Regular cardiac myocyte (primary cell): ENCODE data around the gene PCBD2. TPM values are rescaled to one million over a fixed set of nuclear protein-coding genes. Genes with fewer than 3 reads are reported as not detected.

Experiments
- total RNA-seq: library from RNA; depleted of rRNA; stranded (reverse); fragments of >200 nt; gene quantifications from 2 replicates; pipeline ENCODE4 v1.2.3, GENCODE V29; 2014

Gene PCBD2
- total RNA-seq = 2.5 and 5.9 TPM in 2 replicates

DNA sequence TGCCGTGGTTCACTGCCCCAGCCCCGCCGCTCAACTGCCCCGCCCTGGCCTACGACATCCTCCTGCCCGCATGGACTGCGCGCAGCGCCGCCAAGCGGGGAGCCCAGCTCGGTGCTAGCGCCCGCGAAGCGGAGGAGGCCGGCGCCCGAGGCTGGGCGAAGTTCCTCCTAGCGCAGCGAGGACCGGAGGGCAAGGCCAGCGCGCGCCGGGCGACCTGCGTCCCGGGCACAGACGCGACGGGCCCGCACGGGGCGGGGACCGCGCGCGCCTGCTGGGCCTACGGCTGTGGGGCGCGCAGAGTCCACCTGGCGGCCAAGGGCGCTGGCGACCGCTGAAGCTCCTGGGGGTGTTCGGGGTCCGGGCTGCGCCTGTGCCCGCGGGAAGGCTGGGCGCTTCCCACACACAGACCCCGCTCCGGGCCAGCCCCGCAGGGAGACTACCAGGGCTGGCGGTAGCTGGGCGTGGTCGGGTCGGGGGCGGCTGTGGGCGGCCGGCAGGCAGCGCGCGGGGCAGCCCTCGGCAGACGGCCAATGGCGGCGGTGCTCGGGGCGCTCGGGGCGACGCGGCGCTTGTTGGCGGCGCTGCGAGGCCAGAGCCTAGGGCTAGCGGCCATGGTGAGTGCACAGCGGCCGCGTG, at the start of gene PCBD2:
Gene PCBD2, plus strand, starts transcription at position 522 of the 636 bp plus-strand sequence. Its CDS starts 9 bp downstream, at position 531.

DNA sequence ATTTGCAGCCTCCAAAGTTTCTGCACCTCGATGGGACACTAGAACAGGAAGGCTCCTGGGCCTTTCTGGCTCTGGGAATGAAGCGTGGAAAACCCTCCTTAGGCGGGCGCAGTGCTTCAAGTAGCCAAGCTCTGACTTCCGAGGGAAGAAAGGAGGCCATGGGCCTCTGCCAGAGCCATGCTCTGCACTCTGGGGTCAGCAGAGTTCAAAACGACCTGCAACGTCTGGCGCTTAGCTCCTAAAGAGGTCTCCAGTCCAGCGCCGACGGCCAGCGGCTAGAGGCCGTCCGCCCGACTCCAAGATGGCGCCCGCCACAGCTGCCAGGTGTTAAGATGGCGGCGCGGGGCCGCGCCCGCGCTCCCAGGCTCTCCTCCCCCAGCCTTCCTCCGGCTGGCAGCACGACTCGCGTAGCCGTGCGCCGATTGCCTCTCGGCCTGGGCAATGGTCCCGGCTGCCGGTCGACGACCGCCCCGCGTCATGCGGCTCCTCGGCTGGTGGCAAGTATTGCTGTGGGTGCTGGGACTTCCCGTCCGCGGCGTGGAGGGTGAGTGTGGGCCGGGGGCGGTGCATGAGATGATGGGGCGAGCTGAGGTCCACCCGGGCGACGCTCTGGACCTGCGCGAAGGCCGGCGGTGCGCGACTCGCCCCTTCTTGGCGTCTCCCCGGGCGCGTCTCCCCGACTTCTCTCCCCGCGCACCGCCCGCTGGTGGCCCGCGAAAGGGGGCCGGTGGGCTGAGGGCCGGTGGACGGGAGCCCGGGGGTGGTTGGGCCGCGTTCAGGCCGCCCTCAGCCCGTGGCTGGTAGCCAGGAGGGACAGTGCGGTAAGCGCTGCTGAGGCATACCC, 30.7 kb upstream of the PCBD2 start, which contains the start of gene TXNDC15:
Gene TXNDC15, plus strand, starts transcription at position 385 of the 844 bp plus-strand sequence. Its CDS starts 57 bp downstream, at position 442.

DNA sequence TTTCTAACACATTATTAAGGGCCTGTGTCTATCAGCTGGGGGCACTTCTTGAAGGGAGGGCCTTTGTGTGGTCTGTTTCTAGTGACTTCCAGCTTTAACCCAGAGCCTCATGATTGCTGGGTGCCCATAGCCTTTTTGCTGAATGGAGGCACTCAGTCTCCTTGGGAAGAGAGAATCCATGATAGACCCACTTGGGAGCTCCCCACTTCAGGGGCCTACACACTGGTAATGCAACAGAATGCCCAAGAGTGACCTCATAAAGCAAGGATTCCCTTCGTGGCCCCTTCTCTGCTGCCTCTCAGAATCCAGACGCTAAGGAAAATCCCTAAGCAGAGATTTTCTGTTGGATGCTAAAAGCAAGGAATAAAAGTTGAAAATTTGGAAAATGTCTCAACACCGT, 62.7 kb downstream of the PCBD2 start, which contains the start of gene CATSPER3:
Gene CATSPER3, plus strand, starts transcription at position 301 of the 400 bp plus-strand sequence. Its CDS starts 85 bp downstream, at position 386.

Other genes with a start within 250 kb of the PCBD2 start
- 30.9 and 47.9 TPM in 2 replicates for gene CAMLG, start 166.6 kb upstream of the PCBD2 start, total RNA-seq
- 18.9 and 25.3 TPM in 2 replicates for gene DDX46, start 146.4 kb upstream of the PCBD2 start, total RNA-seq
- 36.6 TPM in 2 replicates for gene C5orf24, start 59.2 kb upstream of the PCBD2 start, total RNA-seq
- 166 and 235 TPM in 2 replicates for gene TXNDC15, start 30.8 kb upstream of the PCBD2 start, total RNA-seq
- 0.38 TPM in 1 of 2 replicates, not detected in the other for gene CATSPER3, start 62.8 kb downstream of the PCBD2 start, total RNA-seq
- 0.38 TPM in 1 of 2 replicates, not detected in the other for gene PITX1, start 129.1 kb downstream of the PCBD2 start, total RNA-seq